Islet of Langerhans (tissue), 1 donor: ENCODE data around the gene PELO.

Source experiments
- FAIRE-seq: peaks from one replicate; lab custom pipeline; 2011; peaks lifted over from hg19 to GRCh38; lab: Jason Lieb, UNC

The PELO gene

DNA sequence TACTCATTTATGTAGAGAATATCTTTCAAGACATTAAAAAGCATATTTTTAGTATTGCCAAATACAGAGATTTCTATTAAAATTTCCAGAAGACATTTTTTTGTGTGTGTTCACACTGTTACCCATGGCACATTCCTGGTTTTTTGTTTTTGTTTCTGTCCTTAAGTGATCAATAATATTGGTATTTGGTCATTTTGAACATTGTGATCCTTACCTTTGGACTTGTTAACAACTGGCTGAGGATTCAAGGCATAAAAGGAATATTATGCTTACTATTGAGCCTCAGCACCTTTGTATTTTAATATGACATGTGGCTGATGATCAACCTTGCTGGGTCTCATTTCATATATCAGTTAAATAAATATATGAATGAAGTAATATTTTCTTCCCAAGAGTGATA lies 41.9 kb downstream of the PELO start:
- FAIRE-seq, result no peak

DNA sequence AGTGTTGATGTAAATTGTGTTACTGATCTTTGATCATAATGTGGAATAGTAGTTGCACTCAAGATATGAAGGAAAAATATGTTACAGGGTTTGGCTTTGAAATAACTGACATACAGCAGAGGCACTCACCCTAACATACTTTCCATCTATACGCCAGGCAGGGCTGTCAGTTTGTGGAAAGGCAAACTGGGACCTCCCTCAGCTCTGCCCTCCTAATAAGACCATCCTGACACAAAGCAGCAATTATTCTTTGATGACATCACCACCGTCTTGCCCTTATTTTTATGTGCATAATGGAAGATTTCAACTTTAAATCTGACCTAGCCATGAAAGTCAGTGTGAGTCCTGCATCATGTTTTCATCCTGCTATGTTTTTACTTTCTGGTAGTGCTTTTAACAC lies 42.9 kb downstream of the PELO start:
- FAIRE-seq, result no peak

DNA sequence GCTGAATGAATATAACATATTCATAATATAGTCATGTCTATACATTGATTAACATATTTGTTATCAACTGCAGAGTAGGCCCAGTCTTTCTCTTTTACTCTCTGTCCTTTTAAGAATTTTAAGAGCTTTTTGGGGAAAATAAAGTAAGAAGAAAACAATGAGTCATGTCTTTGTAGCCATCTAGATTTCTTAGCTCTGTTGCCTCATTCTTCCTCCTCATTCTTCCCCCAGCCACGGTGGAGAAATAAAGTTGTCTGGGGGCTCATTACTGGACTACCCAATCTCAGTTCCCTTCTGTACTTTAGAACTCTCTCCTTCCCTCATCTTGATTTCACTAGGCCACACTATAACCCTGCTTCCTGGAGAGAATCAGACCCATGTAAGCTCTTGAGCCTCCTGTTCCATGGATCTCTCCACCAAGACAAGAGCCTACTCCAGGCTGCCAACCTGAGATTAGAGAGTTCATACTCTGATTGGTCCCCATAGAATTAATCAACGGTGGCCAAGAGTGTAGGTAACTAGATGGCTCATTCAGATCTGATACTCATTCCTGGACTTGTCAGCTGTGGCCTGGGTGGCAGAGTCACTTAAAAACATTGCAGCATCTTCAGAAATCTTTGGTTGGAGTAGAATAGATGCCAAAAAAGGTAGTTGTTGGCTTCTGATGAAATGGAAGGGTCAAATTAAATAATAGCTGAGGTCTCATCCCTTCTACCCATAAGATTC lies 44.2 kb downstream of the PELO start:
- FAIRE-seq, result no peak

DNA sequence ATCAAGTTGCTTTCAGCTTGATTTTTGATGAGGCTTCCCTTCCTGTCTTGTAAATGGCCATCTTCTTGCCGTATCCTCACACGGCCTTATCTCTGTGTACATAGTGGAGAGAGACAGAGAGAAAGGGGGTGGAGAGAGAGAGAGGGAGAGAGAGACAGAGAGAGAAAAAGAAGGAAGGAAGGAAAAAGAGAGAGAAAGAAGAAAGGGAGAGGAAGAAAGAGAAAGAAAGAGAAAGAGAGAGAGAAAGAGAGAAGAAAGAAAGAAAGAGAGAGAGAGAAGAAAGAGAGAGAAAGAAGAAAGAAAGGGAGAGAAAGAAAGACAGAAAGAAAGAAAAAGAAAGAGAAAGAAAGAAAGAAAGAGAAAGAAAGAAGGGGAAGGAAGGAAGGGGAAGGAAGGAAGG lies 46.6 kb downstream of the PELO start:
- no peak for FAIRE-seq

DNA sequence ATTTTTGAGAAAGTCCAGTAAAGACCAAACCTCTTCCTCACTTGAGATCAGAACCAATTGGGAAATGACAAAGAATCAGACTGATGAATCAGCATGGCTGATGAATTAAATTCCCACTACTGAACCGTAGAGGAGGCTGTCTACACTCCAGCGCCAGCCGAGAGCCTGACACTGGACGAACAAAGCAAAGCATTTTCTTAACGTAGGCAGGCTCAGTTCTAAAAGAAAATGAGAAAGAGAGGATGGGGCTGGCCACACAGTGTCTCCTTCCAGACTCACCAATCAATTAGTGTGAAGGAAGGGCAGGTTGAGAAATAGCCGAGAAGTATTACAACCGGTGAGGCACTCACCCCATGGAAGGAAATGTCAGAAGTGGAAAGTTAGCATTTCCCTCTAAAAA lies 49.4 kb downstream of the PELO start:
- FAIRE-seq, result no peak
